ENCODE measurements around the gene KIF26B. TPM values are rescaled to one million over a fixed set of nuclear protein-coding genes. Genes with fewer than 3 reads are reported as not detected.

Gene KIF26B
- total RNA-seq, 2 donors from 2014 or later: 0.78 to 4.6 TPM

DNA sequence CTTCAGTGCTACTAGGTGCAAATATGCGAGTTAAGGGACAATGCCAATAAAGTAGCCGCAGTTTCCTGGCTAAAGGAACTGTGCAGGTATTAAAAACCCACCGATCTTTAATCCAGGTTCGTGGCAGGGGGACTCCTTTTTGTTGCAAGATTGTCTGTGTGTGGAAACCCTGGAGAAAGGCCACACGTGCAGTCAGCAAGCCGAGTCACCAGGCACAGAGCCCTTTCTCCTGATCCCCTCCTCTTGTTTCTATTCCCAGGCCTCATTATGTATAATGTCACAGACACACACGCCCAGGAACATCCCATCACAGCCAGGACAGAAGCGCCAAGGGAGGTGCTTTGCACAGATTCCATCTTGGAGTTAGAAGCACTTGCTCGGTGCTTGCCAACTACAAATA is 528.9 kb downstream of the KIF26B start:
- Histone ChIP-seq H3K36me3 (replicated peaks in 1 of 2; ENCODE audit: insufficient read depth in 1 of 2, low read depth in 2 of 2) (no peaks in the 10 kb centered on the region), H3K4me3 (no peak overlapping the region), H3K4me1 (no peaks in the 10 kb centered on the region), H3K9me3 (no peaks in the 10 kb centered on the region), H3K27me3 (no peaks in the 10 kb centered on the region), H3K27ac (no peak overlapping the region)
- DNase-seq (no peak), ATAC-seq (no peak)
- TF ChIP-seq, protein P1, sequence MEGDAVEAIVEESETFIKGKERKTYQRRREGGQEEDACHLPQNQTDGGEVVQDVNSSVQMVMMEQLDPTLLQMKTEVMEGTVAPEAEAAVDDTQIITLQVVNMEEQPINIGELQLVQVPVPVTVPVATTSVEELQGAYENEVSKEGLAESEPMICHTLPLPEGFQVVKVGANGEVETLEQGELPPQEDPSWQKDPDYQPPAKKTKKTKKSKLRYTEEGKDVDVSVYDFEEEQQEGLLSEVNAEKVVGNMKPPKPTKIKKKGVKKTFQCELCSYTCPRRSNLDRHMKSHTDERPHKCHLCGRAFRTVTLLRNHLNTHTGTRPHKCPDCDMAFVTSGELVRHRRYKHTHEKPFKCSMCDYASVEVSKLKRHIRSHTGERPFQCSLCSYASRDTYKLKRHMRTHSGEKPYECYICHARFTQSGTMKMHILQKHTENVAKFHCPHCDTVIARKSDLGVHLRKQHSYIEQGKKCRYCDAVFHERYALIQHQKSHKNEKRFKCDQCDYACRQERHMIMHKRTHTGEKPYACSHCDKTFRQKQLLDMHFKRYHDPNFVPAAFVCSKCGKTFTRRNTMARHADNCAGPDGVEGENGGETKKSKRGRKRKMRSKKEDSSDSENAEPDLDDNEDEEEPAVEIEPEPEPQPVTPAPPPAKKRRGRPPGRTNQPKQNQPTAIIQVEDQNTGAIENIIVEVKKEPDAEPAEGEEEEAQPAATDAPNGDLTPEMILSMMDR (IDR thresholded peaks at IDR 0.05): no peak
- no peak for TF ChIP-seq POLR2A (IDR thresholded peaks at IDR 0.05)
- 69 to 77% methylated on average over 9 of the region's 9 CpGs for WGBS, 2 donors
- intact Hi-C loops (cut with DNase I): no loop called here

DNA sequence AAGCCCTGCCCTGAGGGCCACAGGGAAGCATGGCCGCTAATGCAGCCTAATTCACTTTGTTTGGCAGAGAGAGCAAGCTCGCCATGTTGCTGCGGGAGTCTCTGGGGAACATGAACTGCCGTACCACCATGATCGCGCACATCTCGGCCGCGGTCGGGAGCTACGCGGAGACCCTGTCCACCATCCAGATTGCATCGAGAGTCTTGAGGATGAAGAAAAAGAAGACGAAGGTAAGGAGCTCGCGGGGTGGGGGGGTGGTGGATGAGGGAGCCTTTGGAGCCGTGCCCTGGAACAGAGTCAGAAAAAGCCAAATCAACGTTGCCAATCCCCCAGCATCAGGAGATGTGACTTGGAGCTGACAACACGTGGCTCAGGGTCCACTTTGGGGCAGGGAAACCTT is 529.4 kb downstream of the KIF26B start:
- Histone ChIP-seq H3K9me3 (no peaks in the 10 kb centered on the region), H3K27ac (no peak overlapping the region), H3K27me3 (no peaks in the 10 kb centered on the region), H3K4me1 (no peaks in the 10 kb centered on the region), H3K4me3 (no peak overlapping the region), H3K36me3 (replicated peaks in 1 of 2; ENCODE audit: insufficient read depth in 1 of 2, low read depth in 2 of 2) (no peaks in the 10 kb centered on the region)
- no peak for TF ChIP-seq POLR2A (IDR thresholded peaks at IDR 0.05)
- TF ChIP-seq, protein P1 (IDR thresholded peaks at IDR 0.05): no peak
- intact Hi-C loops (cut with DNase I): no loop called here
- WGBS, 2 donors: 84 to 86% methylated on average over 19 of the region's 19 CpGs
- ATAC-seq (no peak), DNase-seq (no peak)

DNA sequence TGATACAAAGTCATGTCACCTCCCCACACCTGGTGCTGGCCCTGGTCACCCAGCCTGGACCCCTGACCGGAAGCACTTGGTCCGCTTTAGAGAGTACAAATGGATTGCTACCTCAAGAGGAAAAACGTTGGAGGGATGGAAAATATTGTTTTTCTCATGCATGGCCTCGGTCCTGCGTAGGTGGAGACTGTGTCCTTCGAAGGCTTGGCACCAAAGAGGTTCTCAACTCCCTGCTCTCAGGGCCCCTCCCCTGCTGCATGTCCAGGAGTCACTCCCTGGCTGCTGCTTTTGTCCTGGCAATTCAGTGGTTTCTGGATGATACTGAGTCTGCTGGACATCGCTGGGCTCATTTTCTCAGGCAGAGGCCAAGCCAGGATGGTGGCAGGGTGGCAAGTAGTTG is 529.8 kb downstream of the KIF26B start:
- 76 to 79% methylated on average over 5 to 7 of the region's 7 CpGs for WGBS, 2 donors

DNA sequence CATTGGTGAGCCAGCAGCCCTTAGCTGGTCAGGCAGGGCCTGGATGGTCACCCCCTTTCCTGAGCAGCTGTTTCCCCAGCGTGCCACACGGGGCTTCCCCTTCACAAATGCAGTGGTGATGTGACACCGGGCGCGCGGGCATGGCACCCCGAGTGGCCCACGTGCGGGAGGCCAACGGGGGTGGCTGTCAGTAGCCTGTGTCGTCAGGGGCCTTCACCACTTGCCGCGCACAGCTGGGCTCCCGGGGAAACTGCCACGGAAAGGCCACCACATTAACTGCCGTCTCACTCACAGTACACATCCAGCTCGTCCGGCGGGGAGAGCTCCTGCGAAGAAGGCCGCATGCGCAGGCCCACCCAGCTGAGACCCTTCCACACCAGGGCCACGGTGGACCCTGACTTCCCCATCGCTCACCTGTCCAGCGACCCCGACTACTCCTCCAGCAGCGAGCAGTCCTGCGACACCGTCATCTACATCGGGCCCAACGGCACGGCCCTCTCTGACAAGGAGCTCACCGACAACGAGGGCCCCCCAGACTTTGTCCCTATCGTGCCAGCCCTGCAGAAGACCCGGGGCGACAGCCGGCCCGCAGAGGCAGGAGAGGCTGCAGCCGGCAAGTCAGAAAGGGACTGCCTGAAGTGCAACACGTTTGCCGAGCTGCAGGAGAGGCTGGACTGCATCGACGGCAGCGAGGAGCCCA is 530.5 kb downstream of the KIF26B start:
- Histone ChIP-seq H3K36me3 (replicated peaks in 1 of 2; ENCODE audit: insufficient read depth in 1 of 2, low read depth in 2 of 2) (no peaks in the 10 kb centered on the region), H3K9me3 (no peaks in the 10 kb centered on the region), H3K27me3 (no peaks in the 10 kb centered on the region), H3K4me3 (no peak overlapping the region), H3K4me1 (no peaks in the 10 kb centered on the region), H3K27ac (no peak overlapping the region)
- intact Hi-C loops (cut with DNase I): no loop called here
- 81 to 87% methylated on average over 27 to 43 of the region's 45 CpGs for WGBS, 2 donors
- DNase-seq (no peak), ATAC-seq (no peak)
- TF ChIP-seq POLR2A (IDR thresholded peaks at IDR 0.05): no peak
- TF ChIP-seq, protein P1 (IDR thresholded peaks at IDR 0.05): no peak

More for the DNA sequence above, 529.8 kb downstream of the KIF26B start:
- no peak for ATAC-seq
- Histone ChIP-seq H3K4me1 (no peaks in the 10 kb centered on the region), H3K4me3 (no peak overlapping the region), H3K36me3 (replicated peaks in 1 of 2; ENCODE audit: insufficient read depth in 1 of 2, low read depth in 2 of 2) (no peaks in the 10 kb centered on the region), H3K9me3 (no peaks in the 10 kb centered on the region), H3K27ac (no peak overlapping the region), H3K27me3 (no peaks in the 10 kb centered on the region)
- intact Hi-C loops (cut with DNase I): no loop called here
- TF ChIP-seq, protein P1 (IDR thresholded peaks at IDR 0.05): no peak
- no peak for TF ChIP-seq POLR2A (IDR thresholded peaks at IDR 0.05)
- DNase-seq: no peak

DNA sequence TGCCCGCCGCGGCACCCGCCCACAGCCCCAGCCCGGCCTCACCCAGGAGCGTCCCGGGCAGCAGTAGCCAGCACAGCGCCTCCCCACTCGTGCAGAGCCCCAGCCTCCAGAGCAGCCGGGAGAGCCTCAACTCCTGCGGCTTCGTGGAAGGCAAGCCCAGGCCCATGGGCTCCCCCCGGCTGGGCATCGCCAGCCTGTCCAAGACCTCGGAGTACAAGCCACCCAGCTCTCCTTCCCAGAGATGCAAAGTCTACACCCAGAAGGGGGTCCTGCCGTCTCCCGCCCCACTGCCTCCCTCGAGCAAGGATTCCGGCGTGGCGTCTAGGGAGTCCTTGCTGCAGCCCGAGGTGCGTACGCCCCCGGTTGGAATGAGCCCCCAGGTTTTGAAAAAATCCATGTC is 531.2 kb downstream of the KIF26B start:
- ATAC-seq: no peak
- H3K4me1 ChIP-seq: no peaks in the 10 kb centered on the region
- no peaks in the 10 kb centered on the region for H3K27me3 ChIP-seq
- no peaks in the 10 kb centered on the region for H3K9me3 ChIP-seq
- no peak for DNase-seq
- no peak overlapping the region for H3K27ac ChIP-seq
- 85 to 89% methylated on average over 11 to 24 of the region's 25 CpGs for WGBS, 2 donors
- intact Hi-C loops (cut with DNase I): no loop called here
- TF ChIP-seq POLR2A (IDR thresholded peaks at IDR 0.05): no peak
- TF ChIP-seq, protein P1 (IDR thresholded peaks at IDR 0.05): no peak
- H3K36me3 ChIP-seq (replicated peaks in 1 of 2; ENCODE audit: insufficient read depth in 1 of 2, low read depth in 2 of 2): no peaks in the 10 kb centered on the region
- H3K4me3 ChIP-seq: no peak overlapping the region

Data from body of pancreas (tissue), 4 donors.